Gastroesophageal sphincter (tissue), 4 donors: ENCODE results near the gene MIER2. TPM values are rescaled to one million over a fixed set of nuclear protein-coding genes. Genes with fewer than 3 reads are reported as not detected.

Source experiments
- ATAC-seq: fragments of 150-250 bp; one replicate; pipeline ENCODE4 v1.9.1; 2016; ENCODE audit warnings: mild to moderate bottlenecking, moderate library complexity
- H3K27ac ChIP-seq, 4 donors: fragments of 200-600 bp; sonication (generic) in 3 of 4; 1 replicate in 3 of 4; 2 replicates in 1 of 4; pipeline ENCODE4 v1.5.1; 2016 to 2019
- H3K27me3 ChIP-seq: fragments of 200-600 bp; sonication (generic); one replicate; pipeline ENCODE4 v1.5.1; 2019
- H3K36me3 ChIP-seq, 2 donors: fragments of 200-600 bp; sonication (generic); one replicate each; pipeline ENCODE4 v1.5.1; 2019; ENCODE audit warnings: control low read depth in 1 of 2
- H3K4me1 ChIP-seq, 3 donors: fragments of 200-600 bp; sonication (generic); 1 replicate in 2 of 3; 2 replicates in 1 of 3; pipeline ENCODE4 v1.5.1; 2016 to 2019; ENCODE audit warnings: control low read depth in 2 of 3
- H3K4me3 ChIP-seq, 2 donors: fragments of 200-600 bp; sonication (generic); one replicate each; pipeline ENCODE4 v1.5.1; 2019; ENCODE audit warnings: mild to moderate bottlenecking in 1 of 2, moderate library complexity in 1 of 2
- H3K9me3 ChIP-seq, 3 donors: fragments of 200-600 bp; sonication (generic); one replicate each; pipeline ENCODE4 v1.5.1; 2017 to 2019; ENCODE audit warnings: control low read depth in 2 of 3
- EP300 ChIP-seq: sonication (generic); formaldehyde crosslinking; IDR thresholded peaks from one replicate; pipeline ENCODE4 v1.6.1; 2017; ENCODE audit warnings: antibody characterized with exemption, mild to moderate bottlenecking
- POLR2A ChIP-seq, 2 donors: fragments of 450-650 bp; IDR thresholded peaks; one replicate each; pipeline ENCODE4 v1.6.1; 2017; ENCODE audit warnings: antibody characterized with exemption in 2 of 2, mild to moderate bottlenecking in 2 of 2, moderate library complexity in 1 of 2
- POLR2AphosphoS5 ChIP-seq: sonication (generic); formaldehyde crosslinking; IDR thresholded peaks from one replicate; pipeline ENCODE4 v1.6.1; 2017; ENCODE audit warnings: antibody characterized with exemption
- WGBS, 2 donors: methylation state at CpG; one replicate each; pipeline ENCODE4 v1.1.5; 2018; ENCODE audit warnings: low coverage in 1 of 2; 5-methylcytosine and 5-hydroxymethylcytosine counted together
- total RNA-seq, 4 donors: library from RNA; depleted of rRNA; stranded (reverse); fragments of >200 nt; gene quantifications; one replicate each; pipeline ENCODE4 v1.1.0, GENCODE V29; 2016
- TF ChIP-seq, protein P1 (sequence below), 4 experiments: fragments of 200-600 bp in 2 of 4; fragments of 450-650 bp in 2 of 4; sonication (generic) in 1 of 4; IDR thresholded peaks; one replicate each; pipeline ENCODE4 v1.5.1; 2017 to 2019; ENCODE audit warnings: antibody characterized with exemption in 4 of 4, mild to moderate bottlenecking in 2 of 4, moderate library complexity in 2 of 4

The MIER2 gene
- total RNA-seq, 4 donors from 2014 or later = 8.3 to 24.0 (median 20.1) TPM

DNA sequence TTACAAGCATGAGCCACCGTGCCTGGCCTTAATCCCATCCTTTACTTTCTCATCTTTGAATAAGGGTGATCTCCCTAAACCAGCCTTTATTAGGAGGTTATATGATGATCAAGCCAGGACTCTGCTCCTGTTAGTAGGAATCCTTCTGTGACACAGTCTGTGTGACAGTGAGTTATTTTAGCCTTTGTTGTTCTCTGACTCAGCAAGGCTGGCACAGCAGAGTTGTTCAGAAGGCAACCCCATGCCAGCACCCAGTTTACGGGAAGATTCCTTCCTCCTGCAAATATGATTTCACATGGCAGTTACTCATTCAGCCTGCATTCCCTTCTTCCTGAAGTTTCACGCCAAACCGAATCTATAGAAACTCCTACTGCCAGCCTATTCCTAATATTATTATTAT is 10.5 kb upstream of the MIER2 start:
- Histone ChIP-seq H3K4me1 (no peaks in the 10 kb centered on the region), H3K9me3 (peaks cover 0 to 27% (median 0%) of the 10 kb centered on the region in 3 donors), H3K27me3 (peaks cover 38% of the 10 kb centered on the region), H3K4me3 (no peak overlapping the region), H3K36me3 (no peaks in the 10 kb centered on the region), H3K27ac (no peak overlapping the region)
- ATAC-seq = no peak
- 67 to 100% methylated on average over 1 to 3 of the region's 4 CpGs for WGBS, 2 donors
- TF ChIP-seq EP300 (no peak), POLR2AphosphoS5 (no peak), POLR2A (IDR thresholded peaks at IDR 0.05) (no peak)
- TF ChIP-seq, protein P1, sequence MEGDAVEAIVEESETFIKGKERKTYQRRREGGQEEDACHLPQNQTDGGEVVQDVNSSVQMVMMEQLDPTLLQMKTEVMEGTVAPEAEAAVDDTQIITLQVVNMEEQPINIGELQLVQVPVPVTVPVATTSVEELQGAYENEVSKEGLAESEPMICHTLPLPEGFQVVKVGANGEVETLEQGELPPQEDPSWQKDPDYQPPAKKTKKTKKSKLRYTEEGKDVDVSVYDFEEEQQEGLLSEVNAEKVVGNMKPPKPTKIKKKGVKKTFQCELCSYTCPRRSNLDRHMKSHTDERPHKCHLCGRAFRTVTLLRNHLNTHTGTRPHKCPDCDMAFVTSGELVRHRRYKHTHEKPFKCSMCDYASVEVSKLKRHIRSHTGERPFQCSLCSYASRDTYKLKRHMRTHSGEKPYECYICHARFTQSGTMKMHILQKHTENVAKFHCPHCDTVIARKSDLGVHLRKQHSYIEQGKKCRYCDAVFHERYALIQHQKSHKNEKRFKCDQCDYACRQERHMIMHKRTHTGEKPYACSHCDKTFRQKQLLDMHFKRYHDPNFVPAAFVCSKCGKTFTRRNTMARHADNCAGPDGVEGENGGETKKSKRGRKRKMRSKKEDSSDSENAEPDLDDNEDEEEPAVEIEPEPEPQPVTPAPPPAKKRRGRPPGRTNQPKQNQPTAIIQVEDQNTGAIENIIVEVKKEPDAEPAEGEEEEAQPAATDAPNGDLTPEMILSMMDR (IDR thresholded peaks at IDR 0.05) = no peak

GRCh38 chr19:351976-352625 is 7.5 kb upstream of the MIER2 start:
- Histone ChIP-seq H3K36me3 (no peaks in the 10 kb centered on the region), H3K27ac (no peak overlapping the region), H3K4me3 (no peak overlapping the region), H3K4me1 (no peaks in the 10 kb centered on the region), H3K27me3 (peaks cover 8% of the 10 kb centered on the region), H3K9me3 (peaks cover 0 to 27% (median 0%) of the 10 kb centered on the region in 3 donors)
- no peak for TF ChIP-seq POLR2A (IDR thresholded peaks at IDR 0.05)
- TF ChIP-seq, protein P1 (IDR thresholded peaks at IDR 0.05) = no peak
- TF ChIP-seq POLR2AphosphoS5 = no peak
- no peak for TF ChIP-seq EP300
- 66 to 67% methylated on average over 8 to 11 of the region's 19 CpGs for WGBS, 2 donors
- no peak for ATAC-seq

DNA sequence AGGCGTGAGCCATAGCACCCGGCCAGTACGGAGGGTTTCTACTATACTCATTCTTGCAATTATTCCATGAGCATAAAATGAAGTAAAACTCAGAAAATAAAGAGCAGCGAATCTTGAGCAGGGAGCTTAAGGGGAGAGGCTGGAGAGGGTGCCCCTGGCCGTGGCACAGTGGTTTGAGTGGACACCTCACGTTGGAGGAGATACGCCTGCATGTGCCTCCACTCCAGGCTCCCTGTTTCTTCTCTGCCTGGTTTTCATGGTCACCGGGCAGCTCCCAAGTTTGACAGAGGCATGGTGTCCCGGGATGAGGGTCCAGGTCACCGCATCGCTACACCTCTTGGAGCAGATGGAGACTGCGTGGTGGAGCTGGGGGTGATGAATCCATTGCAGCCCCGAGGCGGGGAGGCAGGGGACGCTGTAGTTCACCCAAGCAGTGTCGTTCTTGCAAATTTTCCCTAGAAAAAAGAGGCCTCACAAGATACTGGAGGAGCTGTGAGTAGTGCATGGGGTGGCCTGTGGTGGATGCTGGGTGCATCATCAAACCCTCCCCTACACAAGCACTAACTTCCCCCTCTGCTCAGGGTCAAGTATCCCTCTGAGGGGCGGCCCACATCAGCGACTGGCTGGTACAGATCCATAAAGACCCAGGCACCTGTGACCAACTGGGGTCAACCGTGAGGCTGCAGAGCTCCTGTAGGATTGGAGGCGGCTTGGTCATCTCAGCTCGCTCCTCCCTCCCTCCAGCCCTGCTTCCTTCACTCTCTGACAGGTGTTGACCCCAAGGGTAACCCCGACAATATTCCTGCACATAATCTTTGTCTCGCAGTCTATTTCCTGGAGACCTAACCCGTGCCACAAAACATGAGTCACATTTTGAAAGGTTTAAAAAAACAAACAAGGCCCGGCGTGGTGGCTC is 3.6 kb upstream of the MIER2 start:
- no peak overlapping the region for H3K27ac ChIP-seq
- 58% methylated on average over 11 of the region's 26 CpGs; no CpG with 5 or more reads in 1 of the 2 donors for WGBS, 2 donors
- ATAC-seq = no peak

DNA sequence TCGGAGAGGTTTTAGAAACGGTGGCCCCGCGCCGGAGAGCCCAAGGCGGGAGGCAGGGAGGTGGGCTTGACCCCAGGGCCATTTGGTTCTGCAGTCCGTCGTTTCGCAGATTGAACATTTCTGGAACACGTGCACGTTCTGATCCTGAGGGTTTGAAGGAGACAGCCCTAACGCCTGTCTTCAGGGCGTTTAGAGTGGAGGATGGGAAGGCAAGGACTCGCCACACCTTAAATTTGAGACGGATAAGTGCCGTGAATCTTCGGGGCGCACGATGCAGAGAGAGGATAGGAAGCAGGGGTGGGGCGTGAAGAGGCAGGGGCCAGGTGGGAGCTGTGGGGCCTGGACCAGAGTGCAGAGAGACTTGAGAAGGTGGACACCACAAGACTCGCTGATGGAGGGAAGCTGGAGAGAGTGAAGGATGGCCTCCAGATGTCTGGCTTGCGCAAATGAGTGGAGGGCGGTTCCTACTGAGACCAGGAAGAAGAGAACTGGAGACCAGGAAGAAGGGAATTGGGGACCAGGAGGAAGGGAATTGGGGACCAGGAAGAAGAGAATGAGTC is 804 bp upstream of the MIER2 start:
- no peaks in the 10 kb centered on the region for H3K9me3 ChIP-seq
- H3K27ac ChIP-seq = peak overlapping the region in 1 of 4 donors; percentile 88
- peaks cover 4% of the 10 kb centered on the region for H3K27me3 ChIP-seq
- WGBS, 2 donors = 58 to 88% methylated on average over 10 to 13 of the region's 23 CpGs
- H3K4me1 ChIP-seq = peaks cover 0 to 45% (median 30%) of the 10 kb centered on the region in 3 donors
- no peaks in the 10 kb centered on the region for H3K36me3 ChIP-seq
- ATAC-seq = no peak
- H3K4me3 ChIP-seq = peak overlapping the region; percentile 45 to 92
- TF ChIP-seq EP300 (no peak), POLR2AphosphoS5 (no peak), POLR2A (IDR thresholded peaks at IDR 0.05) (no peak)
- TF ChIP-seq, protein P1 (IDR thresholded peaks at IDR 0.05) = no peak

More for the DNA sequence above, 3.6 kb upstream of the MIER2 start:
- Histone ChIP-seq H3K27me3 (peaks cover 4% of the 10 kb centered on the region), H3K36me3 (no peaks in the 10 kb centered on the region), H3K4me1 (peaks cover 0 to 17% (median 3%) of the 10 kb centered on the region in 3 donors), H3K9me3 (peaks cover 0 to 4% (median 0%) of the 10 kb centered on the region in 3 donors), H3K4me3 (no peak overlapping the region)
- TF ChIP-seq POLR2AphosphoS5 (no peak), POLR2A (IDR thresholded peaks at IDR 0.05) (no peak), EP300 (no peak)
- TF ChIP-seq, protein P1 (IDR thresholded peaks at IDR 0.05) = no peak
